ENCODE measurements around the gene FGF14. TPM values are rescaled to one million over a fixed set of nuclear protein-coding genes. Genes with fewer than 3 reads are reported as not detected.

Gene FGF14
- total RNA-seq, 4 donors from 2014 or later, result 0.08 to 1.4 (median 0.22) TPM

DNA sequence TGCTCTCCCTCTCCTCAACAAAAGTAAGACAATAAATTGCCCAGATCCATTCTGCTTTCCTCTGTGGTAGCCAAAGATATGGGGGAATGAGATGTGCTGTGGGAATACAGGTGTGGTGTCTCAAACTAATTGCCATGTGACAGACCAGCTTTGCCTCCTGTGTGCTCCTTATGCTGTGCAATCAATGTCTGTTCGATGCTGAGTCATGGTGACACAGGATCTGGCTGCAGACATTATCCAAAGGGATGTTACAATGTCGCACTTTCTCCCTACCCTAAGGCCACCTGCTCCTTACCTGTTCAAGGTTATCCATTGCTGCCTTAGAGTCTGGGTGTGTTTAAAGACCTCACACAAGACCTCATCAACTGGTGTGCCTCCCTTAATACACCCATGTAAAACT lies 32.5 kb downstream of the FGF14 start:
- H3K4me1 ChIP-seq, result no peaks in the 10 kb centered on the region
- DNase-seq (ENCODE audit: low spot score in 2 of 2), result no peak
- no peak overlapping the region for H3K27ac ChIP-seq
- 79% methylated on average over 2 of the region's 2 CpGs for WGBS
- H3K36me3 ChIP-seq, result no peaks in the 10 kb centered on the region
- no peak for TF ChIP-seq POLR2A (IDR thresholded peaks at IDR 0.05)
- TF ChIP-seq POLR2AphosphoS5 (IDR thresholded peaks at IDR 0.05), result no peak
- TF ChIP-seq EP300 (IDR thresholded peaks at IDR 0.05), result no peak
- TF ChIP-seq, protein P1, sequence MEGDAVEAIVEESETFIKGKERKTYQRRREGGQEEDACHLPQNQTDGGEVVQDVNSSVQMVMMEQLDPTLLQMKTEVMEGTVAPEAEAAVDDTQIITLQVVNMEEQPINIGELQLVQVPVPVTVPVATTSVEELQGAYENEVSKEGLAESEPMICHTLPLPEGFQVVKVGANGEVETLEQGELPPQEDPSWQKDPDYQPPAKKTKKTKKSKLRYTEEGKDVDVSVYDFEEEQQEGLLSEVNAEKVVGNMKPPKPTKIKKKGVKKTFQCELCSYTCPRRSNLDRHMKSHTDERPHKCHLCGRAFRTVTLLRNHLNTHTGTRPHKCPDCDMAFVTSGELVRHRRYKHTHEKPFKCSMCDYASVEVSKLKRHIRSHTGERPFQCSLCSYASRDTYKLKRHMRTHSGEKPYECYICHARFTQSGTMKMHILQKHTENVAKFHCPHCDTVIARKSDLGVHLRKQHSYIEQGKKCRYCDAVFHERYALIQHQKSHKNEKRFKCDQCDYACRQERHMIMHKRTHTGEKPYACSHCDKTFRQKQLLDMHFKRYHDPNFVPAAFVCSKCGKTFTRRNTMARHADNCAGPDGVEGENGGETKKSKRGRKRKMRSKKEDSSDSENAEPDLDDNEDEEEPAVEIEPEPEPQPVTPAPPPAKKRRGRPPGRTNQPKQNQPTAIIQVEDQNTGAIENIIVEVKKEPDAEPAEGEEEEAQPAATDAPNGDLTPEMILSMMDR (IDR thresholded peaks at IDR 0.05), result no peak
- no peak overlapping the region for H3K4me3 ChIP-seq
- no peaks in the 10 kb centered on the region for H3K9me3 ChIP-seq
- no peaks in the 10 kb centered on the region for H3K27me3 ChIP-seq

DNA sequence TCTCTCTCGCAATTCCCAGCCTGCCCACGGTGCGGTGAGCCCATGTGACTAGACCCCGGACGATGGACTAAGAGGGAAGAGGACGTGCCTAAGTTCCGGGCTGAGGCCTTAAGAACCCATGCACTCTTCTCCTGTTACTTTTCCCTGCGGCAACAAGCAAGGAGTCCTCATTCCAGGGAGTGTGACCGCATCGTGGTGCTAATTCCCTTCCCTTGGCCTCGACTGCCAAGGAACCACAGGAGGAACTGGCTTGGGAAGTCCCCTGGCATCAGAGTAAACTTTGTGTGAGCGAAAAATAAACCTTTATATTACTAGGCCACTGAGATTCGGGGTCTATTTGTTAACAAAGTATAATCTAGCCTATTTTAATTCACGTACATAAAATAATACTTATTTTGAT lies 34.0 kb downstream of the FGF14 start:
- H3K9me3 ChIP-seq, result no peaks in the 10 kb centered on the region
- no peak overlapping the region for H3K27ac ChIP-seq
- no peak for DNase-seq (ENCODE audit: low spot score in 2 of 2)
- no peak overlapping the region for H3K4me3 ChIP-seq
- TF ChIP-seq, protein P1 (IDR thresholded peaks at IDR 0.05), result no peak
- TF ChIP-seq EP300 (IDR thresholded peaks at IDR 0.05) (no peak), POLR2AphosphoS5 (IDR thresholded peaks at IDR 0.05) (no peak), POLR2A (IDR thresholded peaks at IDR 0.05) (no peak)
- no peaks in the 10 kb centered on the region for H3K4me1 ChIP-seq
- no peaks in the 10 kb centered on the region for H3K27me3 ChIP-seq
- 78% methylated on average over 14 of the region's 14 CpGs for WGBS
- no peaks in the 10 kb centered on the region for H3K36me3 ChIP-seq

DNA sequence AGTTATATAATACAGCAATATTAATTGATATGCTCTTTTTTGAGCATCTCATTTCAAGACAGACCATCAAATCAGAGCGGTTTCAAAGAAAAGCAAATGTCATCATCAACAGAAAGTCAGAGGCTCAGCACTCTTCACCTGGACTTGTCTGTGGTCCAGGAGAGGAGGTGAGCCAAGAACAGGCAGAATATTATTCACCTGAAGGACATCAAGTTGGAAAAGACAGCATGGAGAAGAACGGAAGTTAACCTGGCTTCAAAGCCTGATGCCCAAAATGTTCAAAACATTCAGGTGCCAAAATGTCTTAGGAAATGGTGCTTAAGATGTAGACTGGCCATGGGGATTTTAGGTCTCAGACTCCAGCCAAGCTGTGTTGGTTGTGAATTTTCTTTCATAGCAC lies 40.7 kb downstream of the FGF14 start:
- Histone ChIP-seq H3K4me3 (no peak overlapping the region), H3K9me3 (no peaks in the 10 kb centered on the region), H3K36me3 (no peaks in the 10 kb centered on the region), H3K4me1 (no peaks in the 10 kb centered on the region), H3K27me3 (no peaks in the 10 kb centered on the region), H3K27ac (no peak overlapping the region)
- 91% methylated on average over 2 of the region's 2 CpGs for WGBS
- no peak for DNase-seq (ENCODE audit: low spot score in 2 of 2)
- TF ChIP-seq POLR2A (IDR thresholded peaks at IDR 0.05) (no peak), POLR2AphosphoS5 (IDR thresholded peaks at IDR 0.05) (no peak), EP300 (IDR thresholded peaks at IDR 0.05) (no peak)
- TF ChIP-seq, protein P1 (IDR thresholded peaks at IDR 0.05), result no peak

DNA sequence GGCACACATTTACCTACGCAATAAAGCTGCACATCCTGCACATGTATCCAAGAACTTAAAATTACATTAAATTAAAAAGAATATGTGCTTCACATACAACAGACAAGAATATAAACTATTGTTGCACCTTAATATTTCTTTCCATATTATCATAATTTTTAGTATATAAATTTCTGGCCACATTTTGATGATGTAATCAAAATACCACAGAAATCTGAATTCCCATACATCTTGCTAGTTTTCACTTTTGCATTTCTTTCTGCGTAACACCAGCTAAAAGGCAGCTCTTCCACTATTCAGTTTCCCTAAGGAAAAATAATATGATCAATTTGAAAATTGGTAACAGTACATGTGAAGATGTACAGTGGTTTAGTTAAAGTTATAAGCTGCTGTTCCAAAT lies 42.6 kb downstream of the FGF14 start:
- 97% methylated on average over 2 of the region's 2 CpGs for WGBS
- TF ChIP-seq, protein P1 (IDR thresholded peaks at IDR 0.05), result no peak
- no peak for DNase-seq (ENCODE audit: low spot score in 2 of 2)
- no peaks in the 10 kb centered on the region for H3K27me3 ChIP-seq
- H3K4me1 ChIP-seq, result no peaks in the 10 kb centered on the region
- H3K36me3 ChIP-seq, result no peaks in the 10 kb centered on the region
- H3K27ac ChIP-seq, result no peak overlapping the region
- no peaks in the 10 kb centered on the region for H3K9me3 ChIP-seq
- H3K4me3 ChIP-seq, result no peak overlapping the region

DNA sequence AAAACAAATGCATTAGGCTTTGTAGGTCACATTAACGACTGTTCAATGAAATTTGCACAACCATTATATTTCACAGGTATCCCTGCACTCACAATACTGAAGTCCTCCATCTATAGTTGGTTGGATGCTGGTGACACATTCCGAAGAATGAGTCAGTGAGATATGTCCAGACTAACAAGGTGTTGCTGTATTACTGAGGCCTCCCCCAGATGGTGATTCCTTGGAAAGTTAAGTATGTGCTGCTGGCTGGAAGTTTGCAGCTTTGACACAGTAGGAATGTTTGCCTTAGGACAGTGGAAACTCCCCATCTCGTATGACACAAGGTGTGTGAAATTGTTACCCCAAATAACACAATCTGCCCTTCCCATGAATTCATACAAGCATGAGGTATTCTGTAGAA lies 46.6 kb downstream of the FGF14 start:
- Histone ChIP-seq H3K9me3 (no peaks in the 10 kb centered on the region), H3K36me3 (no peaks in the 10 kb centered on the region), H3K27ac (no peak overlapping the region), H3K4me1 (no peaks in the 10 kb centered on the region), H3K27me3 (no peaks in the 10 kb centered on the region), H3K4me3 (no peak overlapping the region)
- DNase-seq (ENCODE audit: low spot score in 2 of 2), result no peak
- 74% methylated on average over 3 of the region's 3 CpGs for WGBS
- TF ChIP-seq EP300 (IDR thresholded peaks at IDR 0.05), result no peak
- TF ChIP-seq POLR2AphosphoS5 (IDR thresholded peaks at IDR 0.05), result no peak

DNA sequence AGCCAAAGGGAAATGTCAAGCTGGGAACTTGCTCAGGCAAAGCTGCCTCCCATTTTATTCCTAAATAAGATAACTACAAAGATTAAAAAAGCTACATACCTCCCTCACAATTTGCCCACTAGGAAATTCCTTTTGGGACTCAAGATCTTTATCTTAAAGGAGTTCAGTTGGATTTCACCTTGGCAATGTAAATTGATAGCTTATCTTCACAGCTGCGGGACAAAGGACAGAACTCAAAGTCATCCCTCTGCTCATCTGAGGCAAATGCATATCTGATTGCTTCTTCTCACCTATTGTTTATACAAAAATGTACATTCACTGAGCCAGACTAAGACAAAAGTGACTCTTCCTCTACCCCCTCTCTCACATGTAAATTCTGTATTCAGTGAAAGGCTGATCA lies 47.8 kb downstream of the FGF14 start:
- DNase-seq (ENCODE audit: low spot score in 2 of 2), result no peak
- Histone ChIP-seq H3K4me1 (no peaks in the 10 kb centered on the region), H3K9me3 (no peaks in the 10 kb centered on the region), H3K27ac (no peak overlapping the region), H3K4me3 (no peak overlapping the region), H3K27me3 (no peaks in the 10 kb centered on the region), H3K36me3 (no peaks in the 10 kb centered on the region)
- 63% methylated on average over 1 of the region's 1 CpG for WGBS
- TF ChIP-seq POLR2A (IDR thresholded peaks at IDR 0.05), result no peak
- TF ChIP-seq POLR2AphosphoS5 (IDR thresholded peaks at IDR 0.05), result no peak
